Spleen (tissue), 7 donors: Measurements from ENCODE around the gene CCDC138.

Source experiments
- POLR2A ChIP-seq, 3 donors: fragments of 450-650 bp; IDR thresholded peaks; one replicate each; pipeline ENCODE4 v1.5.1; 2017; ENCODE audit warnings: antibody characterized with exemption in 3 of 3, mild to moderate bottlenecking in 1 of 3
- POLR2AphosphoS5 ChIP-seq, 3 donors: sonication (generic); formaldehyde crosslinking; IDR thresholded peaks; one replicate each; pipeline ENCODE4 v1.5.1; 2017; ENCODE audit warnings: antibody characterized with exemption in 3 of 3
- TF ChIP-seq, protein P1 (sequence below), 11 experiments: fragments of 200-600 bp in 7 of 11; fragments of 450-650 bp in 4 of 11; sonication (generic) in 4 of 11; IDR thresholded peaks in 8 of 11; conservative IDR thresholded peaks in 3 of 11; 1 replicate in 7 of 11; 2 replicates in 4 of 11; pipeline versions ENCODE4 v1.4.0 to v1.8.0; 2016 to 2021; ENCODE audit warnings: antibody characterized with exemption in 11 of 11, inconsistent platforms in 4 of 11, mild to moderate bottlenecking in 1 of 11
- donor health status: DM: no; HTN: no; CAD: no; lungs with moderate emphysema.
- donor health status: DM: no; HTN: no; CAD: no.
- donor health status: DM: no; HTN: no; CAD: no.

- TF ChIP-seq, protein P1, sequence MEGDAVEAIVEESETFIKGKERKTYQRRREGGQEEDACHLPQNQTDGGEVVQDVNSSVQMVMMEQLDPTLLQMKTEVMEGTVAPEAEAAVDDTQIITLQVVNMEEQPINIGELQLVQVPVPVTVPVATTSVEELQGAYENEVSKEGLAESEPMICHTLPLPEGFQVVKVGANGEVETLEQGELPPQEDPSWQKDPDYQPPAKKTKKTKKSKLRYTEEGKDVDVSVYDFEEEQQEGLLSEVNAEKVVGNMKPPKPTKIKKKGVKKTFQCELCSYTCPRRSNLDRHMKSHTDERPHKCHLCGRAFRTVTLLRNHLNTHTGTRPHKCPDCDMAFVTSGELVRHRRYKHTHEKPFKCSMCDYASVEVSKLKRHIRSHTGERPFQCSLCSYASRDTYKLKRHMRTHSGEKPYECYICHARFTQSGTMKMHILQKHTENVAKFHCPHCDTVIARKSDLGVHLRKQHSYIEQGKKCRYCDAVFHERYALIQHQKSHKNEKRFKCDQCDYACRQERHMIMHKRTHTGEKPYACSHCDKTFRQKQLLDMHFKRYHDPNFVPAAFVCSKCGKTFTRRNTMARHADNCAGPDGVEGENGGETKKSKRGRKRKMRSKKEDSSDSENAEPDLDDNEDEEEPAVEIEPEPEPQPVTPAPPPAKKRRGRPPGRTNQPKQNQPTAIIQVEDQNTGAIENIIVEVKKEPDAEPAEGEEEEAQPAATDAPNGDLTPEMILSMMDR (IDR thresholded peaks at IDR 0.05 in 8 of 11, conservative IDR thresholded peaks at IDR 0.05 in 3 of 11), result no peak
- TF ChIP-seq POLR2A (IDR thresholded peaks at IDR 0.05), result no peak
- TF ChIP-seq POLR2AphosphoS5 (IDR thresholded peaks at IDR 0.05), result no peak
Observed at GRCh38 chr2:108925735-108926134, 139.2 kb downstream of the CCDC138 start.
